Kasumi-1 (cell line): ENCODE data around the gene GPSM1.

Source experiments
- DNase-seq, 2 experiments: peaks; one replicate each; lab custom pipeline; 2025; lab: John Stamatoyannopoulos, UW

The GPSM1 gene

DNA sequence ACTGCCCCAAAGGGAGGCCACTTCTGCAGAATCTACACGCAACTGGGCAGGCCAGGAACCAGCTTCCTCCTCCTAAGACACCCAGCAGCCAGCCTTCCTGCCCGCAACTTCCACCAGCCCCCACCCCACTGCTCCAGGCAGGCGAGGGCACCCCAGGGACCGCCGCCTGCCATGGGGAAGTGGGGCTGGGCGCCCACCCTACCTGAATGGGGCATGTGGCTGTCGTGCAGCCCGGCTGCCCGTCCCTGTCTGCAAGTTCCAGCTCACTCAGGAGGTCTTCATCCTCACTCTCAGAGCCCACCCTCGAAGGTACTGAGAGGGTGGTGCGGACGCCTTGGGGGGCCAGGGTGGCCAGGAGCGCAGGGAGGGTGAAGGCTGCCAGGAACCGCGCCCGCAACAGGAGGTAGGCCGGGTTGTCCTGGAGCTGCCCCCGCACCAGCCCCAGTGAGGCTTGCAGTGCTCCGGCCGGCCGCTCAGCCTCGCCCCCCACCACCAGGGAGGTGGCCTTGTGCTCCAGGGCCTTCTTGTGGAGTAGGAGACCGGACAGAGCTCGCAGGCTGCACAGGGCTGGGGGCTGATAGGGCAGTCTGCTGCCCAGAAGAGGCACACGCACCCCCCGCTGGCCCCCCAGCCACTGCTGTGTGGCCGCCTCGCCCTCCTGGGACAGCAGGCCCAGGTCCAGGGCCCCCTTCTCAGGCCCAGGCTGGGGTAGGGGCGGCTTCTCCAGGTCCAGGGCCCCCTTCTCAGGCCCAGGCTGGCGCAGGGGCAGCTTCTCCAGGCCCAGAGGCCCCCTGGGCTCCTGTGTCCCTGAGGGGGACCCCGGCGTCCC lies 50.2 kb downstream of the GPSM1 start:
- DNase-seq = peak; percentile 29 to 54

- no peak for DNase-seq
Observed at GRCh38 chr9:136378170-136379002, 51.0 kb downstream of the GPSM1 start.

- DNase-seq = no peak
Observed at GRCh38 chr9:136379003-136379287, 51.6 kb downstream of the GPSM1 start.

DNA sequence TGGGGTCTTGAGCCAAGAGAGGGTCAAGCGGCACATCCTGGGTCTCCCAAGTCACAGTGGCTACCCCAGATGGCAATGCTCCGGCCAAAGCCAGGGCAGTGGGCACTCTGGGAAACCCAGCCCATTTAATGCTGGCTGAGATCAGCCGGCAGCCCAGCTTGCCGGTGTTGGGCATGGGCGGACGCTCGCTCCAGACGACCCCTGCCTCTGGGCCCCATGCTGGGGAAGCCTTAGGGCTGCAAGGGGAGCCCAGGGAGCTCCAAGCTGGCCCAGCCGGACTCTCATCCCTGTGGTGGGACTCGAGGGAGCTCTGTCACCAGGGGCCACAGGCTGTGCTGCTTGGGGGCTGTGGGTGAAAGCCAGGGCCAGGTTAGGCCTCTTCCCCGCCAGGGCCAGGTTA lies 52.1 kb downstream of the GPSM1 start:
- DNase-seq = no peak

- DNase-seq = no peak
Observed at GRCh38 chr9:136379891-136380290, 52.6 kb downstream of the GPSM1 start.

GRCh38 chr9:136380381-136380780 lies 53.0 kb downstream of the GPSM1 start:
- DNase-seq = no peak

DNA sequence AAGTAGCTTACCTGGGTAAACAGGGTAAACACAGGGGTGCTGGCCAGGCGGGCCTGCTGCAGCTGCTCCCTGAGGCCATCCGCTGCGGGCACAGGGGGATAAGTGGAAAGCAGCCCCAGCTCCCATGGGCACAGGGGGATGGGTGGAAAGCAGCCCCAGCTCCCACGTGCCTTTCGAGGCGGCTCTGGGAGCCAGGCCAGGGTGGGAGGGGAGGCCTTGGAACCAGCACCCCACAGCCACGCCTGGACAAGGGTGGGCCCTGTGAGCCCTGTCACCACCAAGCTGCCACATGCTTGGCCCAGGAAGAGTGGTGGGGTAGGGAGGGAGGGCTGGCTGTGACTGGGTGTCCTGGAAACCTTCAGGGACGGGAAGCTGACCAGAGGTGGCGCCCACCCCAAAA lies 54.0 kb downstream of the GPSM1 start:
- no peak for DNase-seq

GRCh38 chr9:136381966-136382513 lies 54.7 kb downstream of the GPSM1 start:
- no peak for DNase-seq

- DNase-seq = no peak
Observed at GRCh38 chr9:136383436-136383835, 56.1 kb downstream of the GPSM1 start.

DNA sequence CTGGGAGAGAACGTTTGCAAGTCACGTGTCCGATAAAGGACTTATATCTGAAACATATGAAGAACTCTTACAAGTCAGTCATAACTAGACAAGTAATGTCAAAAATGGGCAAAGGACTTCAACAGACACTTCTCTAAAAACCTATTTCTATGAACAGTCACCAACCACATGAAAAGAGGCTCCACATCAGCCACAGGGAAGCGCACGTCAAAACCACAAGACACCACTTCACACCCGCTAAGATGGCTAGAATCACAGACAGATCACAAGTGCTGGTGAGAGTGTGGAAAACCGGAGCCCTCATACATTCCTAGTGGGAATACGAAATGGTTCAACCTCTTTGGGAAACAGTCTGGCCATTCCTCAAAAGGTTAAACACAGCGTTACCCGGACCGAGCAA lies 57.7 kb downstream of the GPSM1 start:
- no peak for DNase-seq

- DNase-seq = no peak
Observed at GRCh38 chr9:136386018-136386417, 58.7 kb downstream of the GPSM1 start.

DNA sequence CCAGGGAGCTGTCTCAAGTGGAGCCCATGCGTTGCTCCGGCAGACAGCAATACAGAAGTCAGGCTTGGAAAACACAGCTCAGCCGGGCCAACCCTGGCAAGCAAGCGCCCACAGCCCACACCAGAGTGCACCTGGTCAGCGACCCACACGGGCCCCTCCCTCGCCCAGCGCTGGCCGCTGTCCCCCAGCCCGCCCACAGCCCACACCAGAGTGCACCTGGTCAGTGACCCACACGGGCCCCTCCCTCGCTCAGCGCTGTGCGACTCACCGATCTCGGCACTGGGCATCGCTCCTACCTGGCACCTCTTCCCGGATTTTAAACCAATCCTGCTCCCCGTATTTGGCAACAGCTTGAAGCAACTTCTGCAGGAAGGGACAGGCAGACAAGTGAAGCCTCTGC lies 59.9 kb downstream of the GPSM1 start:
- DNase-seq = no peak

GRCh38 chr9:136389396-136389795 lies 62.1 kb downstream of the GPSM1 start:
- DNase-seq = no peak

DNA sequence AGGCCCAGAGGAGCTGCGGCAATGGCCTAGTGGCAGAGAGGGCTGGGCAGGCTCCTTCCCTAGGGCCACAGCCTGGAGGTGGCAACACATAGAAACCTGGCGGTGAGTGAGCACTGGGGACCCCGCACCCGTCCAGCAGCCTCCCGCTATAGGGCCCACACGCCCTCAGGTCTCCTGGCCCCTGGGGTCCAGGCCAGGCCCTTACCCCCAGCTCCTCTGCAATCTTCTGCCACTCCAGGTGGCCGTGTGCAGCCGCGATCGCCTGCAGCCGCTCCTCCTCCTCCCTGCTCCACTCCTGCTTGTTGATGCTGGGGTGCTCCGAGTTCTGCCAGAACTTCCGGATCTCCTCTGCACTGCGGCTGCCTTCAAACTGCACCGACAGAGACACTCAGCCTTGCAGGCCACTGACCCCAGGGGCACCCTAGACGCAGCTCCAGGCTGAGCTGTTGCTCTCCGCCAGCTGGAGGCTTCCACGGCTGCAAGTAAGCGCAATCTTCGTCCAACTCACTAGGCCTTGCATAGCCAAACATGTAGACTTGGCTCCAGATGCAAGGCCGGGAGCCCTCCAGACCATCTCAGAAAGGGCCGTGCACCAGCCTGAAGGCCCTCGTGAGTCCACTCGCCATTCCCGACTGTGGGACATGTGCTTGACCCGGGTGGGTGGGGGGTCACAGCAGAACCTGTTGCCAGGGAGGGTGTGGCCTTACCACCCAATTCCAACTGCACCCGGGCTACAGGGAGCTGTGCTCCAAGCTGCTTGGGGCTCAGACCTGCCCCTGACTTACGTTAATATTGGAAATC lies 64.6 kb downstream of the GPSM1 start:
- no peak for DNase-seq

- DNase-seq = no peak
Observed at GRCh38 chr9:136392538-136393449, 65.5 kb downstream of the GPSM1 start.

DNA sequence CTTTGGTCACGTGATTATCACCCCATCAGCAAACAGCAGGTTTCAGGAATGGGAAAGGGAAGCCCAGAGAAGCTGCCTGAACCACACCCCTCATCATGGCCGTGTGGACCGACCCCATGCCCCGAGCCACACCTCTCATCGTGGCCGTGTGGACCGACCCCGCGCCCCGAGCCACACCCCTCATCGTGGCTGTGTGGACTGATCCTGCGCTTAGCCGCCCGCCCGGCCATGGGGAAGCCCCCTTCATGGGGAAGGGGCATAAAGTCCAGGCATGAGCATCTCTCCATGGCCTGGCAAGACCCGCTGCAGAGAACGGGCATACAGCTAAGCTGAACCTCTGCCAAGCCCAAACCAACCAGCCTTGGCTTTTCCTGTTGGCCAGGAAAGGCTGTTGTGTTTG lies 66.2 kb downstream of the GPSM1 start:
- no peak for DNase-seq

DNA sequence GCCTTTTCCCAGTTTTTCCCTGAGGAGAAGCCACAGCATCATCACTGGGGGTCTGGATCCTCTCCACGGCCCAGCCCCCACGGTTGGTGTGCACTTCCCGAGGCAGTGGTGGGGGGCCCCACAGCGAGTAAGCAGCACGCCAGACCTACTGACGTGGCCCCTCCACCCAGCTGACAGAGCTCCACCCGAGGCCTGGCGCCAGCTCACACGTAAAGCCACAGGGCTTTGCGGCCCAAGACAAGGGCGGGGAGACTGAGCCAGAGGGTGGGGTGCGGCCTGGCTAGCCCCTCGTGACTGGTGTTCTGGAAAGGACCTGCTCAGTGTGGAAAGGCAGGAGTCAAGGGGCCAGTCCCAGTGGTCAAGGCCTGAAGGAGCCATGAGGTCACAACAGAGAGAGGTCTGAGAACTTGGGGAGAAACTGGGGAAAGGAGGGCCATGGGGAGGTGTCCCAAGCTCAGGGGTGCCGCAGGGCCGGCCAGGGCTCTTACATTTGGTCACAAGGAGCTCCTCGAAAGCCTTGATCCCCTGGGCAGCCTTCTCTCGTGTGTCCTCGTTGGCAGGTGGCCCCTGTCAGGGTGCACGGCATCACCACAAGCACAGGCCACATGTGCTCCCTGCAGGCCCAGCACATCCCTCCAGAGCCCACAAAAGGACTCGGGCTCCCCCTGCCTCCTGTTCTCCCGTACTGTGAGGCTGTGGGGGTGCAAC lies 67.1 kb downstream of the GPSM1 start:
- DNase-seq = no peak

GRCh38 chr9:136395020-136395340 lies 67.6 kb downstream of the GPSM1 start:
- no peak for DNase-seq

- DNase-seq = no peak
Observed at GRCh38 chr9:136395345-136396218, 68.2 kb downstream of the GPSM1 start.

DNA sequence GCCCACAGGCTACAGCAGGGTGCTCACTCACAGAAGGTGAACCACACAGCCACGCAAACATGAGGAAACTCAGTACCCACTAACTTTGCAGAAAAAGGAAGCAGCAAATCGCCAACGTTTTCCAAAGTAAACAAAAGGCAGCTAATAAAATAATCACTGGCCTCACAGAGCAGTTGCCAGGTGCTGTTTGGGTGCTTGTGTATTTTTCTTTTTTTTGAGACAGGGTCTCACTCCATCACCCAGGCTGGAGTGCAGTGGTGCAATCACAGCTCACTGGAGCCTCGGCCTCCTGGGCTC lies 68.8 kb downstream of the GPSM1 start:
- no peak for DNase-seq
